ENCODE measurements around the gene KLF6.

GRCh38 chr10:3747984-3748383 is 37.0 kb downstream of the KLF6 start:
- TF ChIP-seq, protein P1, sequence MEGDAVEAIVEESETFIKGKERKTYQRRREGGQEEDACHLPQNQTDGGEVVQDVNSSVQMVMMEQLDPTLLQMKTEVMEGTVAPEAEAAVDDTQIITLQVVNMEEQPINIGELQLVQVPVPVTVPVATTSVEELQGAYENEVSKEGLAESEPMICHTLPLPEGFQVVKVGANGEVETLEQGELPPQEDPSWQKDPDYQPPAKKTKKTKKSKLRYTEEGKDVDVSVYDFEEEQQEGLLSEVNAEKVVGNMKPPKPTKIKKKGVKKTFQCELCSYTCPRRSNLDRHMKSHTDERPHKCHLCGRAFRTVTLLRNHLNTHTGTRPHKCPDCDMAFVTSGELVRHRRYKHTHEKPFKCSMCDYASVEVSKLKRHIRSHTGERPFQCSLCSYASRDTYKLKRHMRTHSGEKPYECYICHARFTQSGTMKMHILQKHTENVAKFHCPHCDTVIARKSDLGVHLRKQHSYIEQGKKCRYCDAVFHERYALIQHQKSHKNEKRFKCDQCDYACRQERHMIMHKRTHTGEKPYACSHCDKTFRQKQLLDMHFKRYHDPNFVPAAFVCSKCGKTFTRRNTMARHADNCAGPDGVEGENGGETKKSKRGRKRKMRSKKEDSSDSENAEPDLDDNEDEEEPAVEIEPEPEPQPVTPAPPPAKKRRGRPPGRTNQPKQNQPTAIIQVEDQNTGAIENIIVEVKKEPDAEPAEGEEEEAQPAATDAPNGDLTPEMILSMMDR (conservative IDR thresholded peaks at IDR 0.05 in 1 of 2, IDR thresholded peaks at IDR 0.05 in 1 of 2; ENCODE audit: extremely low read depth in 1 of 2, insufficient read depth in 1 of 2, low read depth in 1 of 2, low read length in 2 of 2), result no peak
- no peak for TF ChIP-seq EZH2 (IDR thresholded peaks at IDR 0.05; ENCODE audit: borderline replicate concordance, low read length)
